Panc1 (cell line): Measurements from ENCODE around the gene ARPP21. TPM values are rescaled to one million over a fixed set of nuclear protein-coding genes. Genes with fewer than 3 reads are reported as not detected.

ENCODE experiments used
- ATAC-seq: fragments of 200-7000 bp; cut with Tn5 transposase; 2 replicates; pipeline ENCODE4 v1.9.1; 2020; ENCODE audit warnings: mild to moderate bottlenecking, moderate library complexity
- BruUV-seq: library from RNA; stranded (reverse); fragments of 400-500 nt; replicated peaks from 2 replicates; lab custom pipeline; 2021; lab: Mats Ljungman, UMichigan
- CTCF ChIA-PET: fragments of 300-600 bp; sonication (Branson Sonifier 250); formaldehyde crosslinking; loops from one replicate; lab custom pipeline; 2022; ENCODE audit warnings: antibody characterized with exemption; lab: Charles Lee
- POLR2A ChIA-PET: fragments of 300-600 bp; sonication (Branson Sonifier 250); formaldehyde crosslinking; loops from one replicate; lab custom pipeline; 2022; ENCODE audit warnings: antibody characterized with exemption; lab: Charles Lee
- DNase-seq: peaks from one replicate; pipeline ENCODE4 v3.0.0-alpha.2; 2010; ENCODE audit warnings: low read depth, low spot score
- H3K27ac ChIP-seq: 2 replicates; pipeline ENCODE4 v1.5.1; 2011; ENCODE audit warnings: mild to moderate bottlenecking, low read length, inconsistent platforms
- H3K27me3 ChIP-seq: fragments of 200-500 bp; sonication (Bioruptor generic); 2 replicates; pipeline ENCODE4 v1.6.0; 2014; ENCODE audit warnings: low read length, inconsistent platforms; ENCODE audit not compliant: control insufficient read depth, insufficient read depth
- H3K36me3 ChIP-seq: fragments of 200-500 bp; sonication (Bioruptor generic); 2 replicates; pipeline ENCODE4 v1.5.1; 2014; ENCODE audit warnings: inconsistent platforms, mild to moderate bottlenecking, low read length, moderate library complexity; ENCODE audit not compliant: control insufficient read depth, insufficient read depth
- H3K4me1 ChIP-seq: 2 replicates; pipeline ENCODE4 v1.5.1; 2011; ENCODE audit warnings: inconsistent platforms, mild to moderate bottlenecking, low read length, moderate library complexity; ENCODE audit not compliant: control insufficient read depth, insufficient read depth
- H3K4me3 ChIP-seq, 2 experiments: 2 replicates each; pipeline ENCODE4 v1.5.1; 2011 to 2012; ENCODE audit warnings: low read depth in 2 of 2, low read length in 2 of 2, mild to moderate bottlenecking in 2 of 2, inconsistent platforms in 1 of 2, moderate library complexity in 1 of 2
- H3K9me3 ChIP-seq: fragments of 200-500 bp; sonication (Bioruptor generic); 2 replicates; pipeline ENCODE4 v1.5.1; 2014; ENCODE audit warnings: low read depth, mild to moderate bottlenecking, inconsistent platforms, low read length, moderate library complexity; ENCODE audit not compliant: control insufficient read depth, insufficient read depth
- POLR2AphosphoS5 ChIP-seq: IDR thresholded peaks from 2 replicates; pipeline ENCODE4 v1.6.1; 2012; ENCODE audit warnings: mild to moderate bottlenecking, low read depth, low read length, moderate library complexity
- SIN3A ChIP-seq: IDR thresholded peaks from 2 replicates; pipeline ENCODE4 v1.6.1; 2012; ENCODE audit warnings: low read depth, mild to moderate bottlenecking, low read length, moderate library complexity, borderline replicate concordance; ENCODE audit not compliant: insufficient read depth
- TCF7L2 ChIP-seq: IDR thresholded peaks from 2 replicates; pipeline ENCODE4 v1.6.1; 2011; ENCODE audit warnings: mild to moderate bottlenecking, low read depth, low read length, inconsistent platforms
- in situ Hi-C: cut with HindIII; loops from 2 replicates; pipeline ENCODE4 v1.10.0; 2016; ENCODE audit warnings: low sequenced_read_pairs, low pct_unique_long_range_greater_than_20kb
- intact Hi-C: fragments of 100-400 bp; cut with micrococcal nuclease; formaldehyde crosslinking; loops from one replicate; pipeline ENCODE4 v1.10.0; 2022; ENCODE audit not compliant: unreplicated experiment
- total RNA-seq: library from RNA; stranded (reverse); gene quantifications from one replicate; pipeline ENCODE4 v1.2.1, GENCODE V29; 2021; ENCODE audit not compliant: unreplicated experiment
- TF ChIP-seq, protein P1 (sequence below), 2 experiments: IDR thresholded peaks; 2 replicates each; pipeline ENCODE4 v1.6.1; 2011 to 2012; ENCODE audit warnings: low read depth in 2 of 2, control low read depth in 1 of 2, low read length in 1 of 2, mild to moderate bottlenecking in 1 of 2, moderate library complexity in 1 of 2; ENCODE audit not compliant: insufficient read depth in 1 of 2
- TF ChIP-seq, protein P2 (sequence below): fragments of 450-650 bp; IDR thresholded peaks from 2 replicates; pipeline ENCODE4 v1.5.1; 2017; ENCODE audit warnings: mild to moderate bottlenecking

The ARPP21 gene
- total RNA-seq, 1 experiment from 2014 or later: not detected

DNA sequence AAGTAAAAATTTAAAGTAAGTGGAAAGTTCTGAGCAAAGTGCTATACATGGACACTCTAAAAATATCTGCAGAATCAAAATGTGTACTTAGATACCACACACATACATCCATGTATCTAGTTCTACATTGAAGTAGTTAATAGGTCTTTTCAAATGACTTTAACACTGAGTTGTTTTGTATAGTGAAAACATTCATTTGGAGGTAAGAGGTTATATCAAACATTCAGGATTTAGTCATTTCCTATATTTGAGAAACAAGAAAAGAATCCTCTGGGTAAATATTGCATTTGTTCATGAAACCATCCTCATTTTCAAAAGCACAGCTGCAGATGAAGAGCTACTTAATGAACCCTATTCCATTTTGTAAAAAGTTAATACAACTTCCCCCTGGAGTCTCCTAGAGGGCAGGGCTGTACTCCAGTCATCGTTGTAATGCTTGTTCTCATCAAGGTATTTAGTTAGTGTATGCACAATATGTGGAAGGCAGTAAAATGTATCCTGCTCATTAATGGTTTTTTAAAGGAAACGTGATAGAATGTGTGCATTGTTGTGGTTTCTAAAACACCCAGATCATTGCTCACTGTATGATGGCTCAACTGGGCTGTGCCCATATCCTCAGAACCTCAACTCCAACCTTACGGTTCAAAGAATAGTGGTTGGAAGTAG lies 26.2 kb downstream of the ARPP21 start:
- H3K9me3 ChIP-seq: no peaks in the 10 kb centered on the region
- no peaks in the 10 kb centered on the region for H3K27me3 ChIP-seq
- in situ Hi-C loops (no loop called here), intact Hi-C loops (no loop called here)
- H3K27ac ChIP-seq: no peak overlapping the region
- no peak overlapping the region for H3K4me3 ChIP-seq
- POLR2A ChIA-PET: no interaction called here
- ATAC-seq (no peak), DNase-seq (no peak)
- CTCF ChIA-PET: interaction anchor here (0.6 kb wide), 1 partner anchor 243 kb away, joined by 4 read pairs; no protein-coding TSS in a partner anchor
- H3K36me3 ChIP-seq: no peaks in the 10 kb centered on the region
- no TSS peak for BruUV-seq
- TF ChIP-seq TCF7L2 (no peak), POLR2AphosphoS5 (no peak)
- TF ChIP-seq, protein P1, sequence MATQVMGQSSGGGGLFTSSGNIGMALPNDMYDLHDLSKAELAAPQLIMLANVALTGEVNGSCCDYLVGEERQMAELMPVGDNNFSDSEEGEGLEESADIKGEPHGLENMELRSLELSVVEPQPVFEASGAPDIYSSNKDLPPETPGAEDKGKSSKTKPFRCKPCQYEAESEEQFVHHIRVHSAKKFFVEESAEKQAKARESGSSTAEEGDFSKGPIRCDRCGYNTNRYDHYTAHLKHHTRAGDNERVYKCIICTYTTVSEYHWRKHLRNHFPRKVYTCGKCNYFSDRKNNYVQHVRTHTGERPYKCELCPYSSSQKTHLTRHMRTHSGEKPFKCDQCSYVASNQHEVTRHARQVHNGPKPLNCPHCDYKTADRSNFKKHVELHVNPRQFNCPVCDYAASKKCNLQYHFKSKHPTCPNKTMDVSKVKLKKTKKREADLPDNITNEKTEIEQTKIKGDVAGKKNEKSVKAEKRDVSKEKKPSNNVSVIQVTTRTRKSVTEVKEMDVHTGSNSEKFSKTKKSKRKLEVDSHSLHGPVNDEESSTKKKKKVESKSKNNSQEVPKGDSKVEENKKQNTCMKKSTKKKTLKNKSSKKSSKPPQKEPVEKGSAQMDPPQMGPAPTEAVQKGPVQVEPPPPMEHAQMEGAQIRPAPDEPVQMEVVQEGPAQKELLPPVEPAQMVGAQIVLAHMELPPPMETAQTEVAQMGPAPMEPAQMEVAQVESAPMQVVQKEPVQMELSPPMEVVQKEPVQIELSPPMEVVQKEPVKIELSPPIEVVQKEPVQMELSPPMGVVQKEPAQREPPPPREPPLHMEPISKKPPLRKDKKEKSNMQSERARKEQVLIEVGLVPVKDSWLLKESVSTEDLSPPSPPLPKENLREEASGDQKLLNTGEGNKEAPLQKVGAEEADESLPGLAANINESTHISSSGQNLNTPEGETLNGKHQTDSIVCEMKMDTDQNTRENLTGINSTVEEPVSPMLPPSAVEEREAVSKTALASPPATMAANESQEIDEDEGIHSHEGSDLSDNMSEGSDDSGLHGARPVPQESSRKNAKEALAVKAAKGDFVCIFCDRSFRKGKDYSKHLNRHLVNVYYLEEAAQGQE (IDR thresholded peaks at IDR 0.05; ENCODE audit: insufficient read depth in 1 of 2, low read depth in 2 of 2, low read length in 1 of 2): no peak
- H3K4me1 ChIP-seq: no peaks in the 10 kb centered on the region

DNA sequence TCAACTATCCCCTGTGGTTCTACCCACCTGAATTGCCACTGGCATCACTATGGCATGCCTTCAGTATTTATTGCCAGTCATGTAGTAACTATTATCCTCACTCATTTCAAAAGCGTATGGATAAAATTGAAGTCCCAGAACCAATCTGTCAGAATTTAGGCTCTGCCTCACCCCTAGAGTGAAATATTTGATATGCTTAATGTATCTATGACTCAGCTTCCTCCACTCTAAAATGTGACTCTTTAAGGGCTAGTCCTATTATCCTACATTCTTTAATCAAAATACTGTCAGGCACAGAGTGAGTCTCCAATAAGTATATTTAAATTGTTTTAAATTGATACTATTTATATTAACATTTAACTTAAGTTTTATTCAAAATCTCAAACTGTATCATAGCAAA lies 27.6 kb downstream of the ARPP21 start:
- Histone ChIP-seq H3K27ac (no peak overlapping the region), H3K36me3 (no peaks in the 10 kb centered on the region), H3K4me3 (no peak overlapping the region), H3K27me3 (no peaks in the 10 kb centered on the region), H3K4me1 (no peaks in the 10 kb centered on the region), H3K9me3 (no peaks in the 10 kb centered on the region)
- intact Hi-C loops: no loop called here
- ATAC-seq: no peak
- TF ChIP-seq, protein P1 (IDR thresholded peaks at IDR 0.05; ENCODE audit: insufficient read depth in 1 of 2, low read depth in 2 of 2, low read length in 1 of 2): no peak
- TF ChIP-seq, protein P2, sequence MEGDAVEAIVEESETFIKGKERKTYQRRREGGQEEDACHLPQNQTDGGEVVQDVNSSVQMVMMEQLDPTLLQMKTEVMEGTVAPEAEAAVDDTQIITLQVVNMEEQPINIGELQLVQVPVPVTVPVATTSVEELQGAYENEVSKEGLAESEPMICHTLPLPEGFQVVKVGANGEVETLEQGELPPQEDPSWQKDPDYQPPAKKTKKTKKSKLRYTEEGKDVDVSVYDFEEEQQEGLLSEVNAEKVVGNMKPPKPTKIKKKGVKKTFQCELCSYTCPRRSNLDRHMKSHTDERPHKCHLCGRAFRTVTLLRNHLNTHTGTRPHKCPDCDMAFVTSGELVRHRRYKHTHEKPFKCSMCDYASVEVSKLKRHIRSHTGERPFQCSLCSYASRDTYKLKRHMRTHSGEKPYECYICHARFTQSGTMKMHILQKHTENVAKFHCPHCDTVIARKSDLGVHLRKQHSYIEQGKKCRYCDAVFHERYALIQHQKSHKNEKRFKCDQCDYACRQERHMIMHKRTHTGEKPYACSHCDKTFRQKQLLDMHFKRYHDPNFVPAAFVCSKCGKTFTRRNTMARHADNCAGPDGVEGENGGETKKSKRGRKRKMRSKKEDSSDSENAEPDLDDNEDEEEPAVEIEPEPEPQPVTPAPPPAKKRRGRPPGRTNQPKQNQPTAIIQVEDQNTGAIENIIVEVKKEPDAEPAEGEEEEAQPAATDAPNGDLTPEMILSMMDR: no peak
- no peak for TF ChIP-seq POLR2AphosphoS5
- no peak for TF ChIP-seq SIN3A
- no peak for TF ChIP-seq TCF7L2
- POLR2A ChIA-PET: no interaction called here
- no TSS peak for BruUV-seq
- CTCF ChIA-PET: no interaction called here
- DNase-seq: no peak
- in situ Hi-C loops: no loop called here
